IPS DF 6.9 (cell line): ENCODE data around the gene ZNF154.
"Not testable (repeated sequence)": the region's sequence is repeated elsewhere in the genome, so short reads cannot be mapped to it uniquely, and the experiment has no call there.

Source experiments
- DNase-seq: peaks from one replicate; pipeline ENCODE4 v3.0.0-alpha.2; 2013; ENCODE audit warnings: low read depth, low spot score
- H3K27ac ChIP-seq: one replicate; pipeline ENCODE4 v1.5.1; 2013; ENCODE audit warnings: low read length, control low read depth
- H3K27me3 ChIP-seq: 2 replicates; pipeline ENCODE4 v1.6.1; 2013; ENCODE audit warnings: mild to moderate bottlenecking, low read length; ENCODE audit not compliant: control insufficient read depth, insufficient read depth
- H3K36me3 ChIP-seq: 2 replicates; pipeline ENCODE4 v1.6.1; 2013; ENCODE audit warnings: low read length; ENCODE audit not compliant: control insufficient read depth, insufficient read depth
- H3K4me1 ChIP-seq: 2 replicates; pipeline ENCODE4 v1.6.1; 2013; ENCODE audit warnings: low read length; ENCODE audit not compliant: control insufficient read depth, insufficient read depth
- H3K4me3 ChIP-seq: 2 replicates; pipeline ENCODE4 v1.5.1; 2013; ENCODE audit warnings: mild to moderate bottlenecking, low read length
- H3K9me3 ChIP-seq: 2 replicates; pipeline ENCODE4 v1.6.1; 2013; ENCODE audit warnings: low read length, inconsistent platforms; ENCODE audit not compliant: control insufficient read depth, insufficient read depth
- WGBS: extraction: QIAGEN DNeasy Blood & Tissue Kit; methylation state at CpG from one replicate; pipeline ENCODE4 v1.1.7; 2013; ENCODE audit warnings: mixed read lengths, missing lambda C conversion rate; ENCODE audit not compliant: insufficient read length, insufficient coverage; 5-methylcytosine and 5-hydroxymethylcytosine counted together

The ZNF154 gene

DNA sequence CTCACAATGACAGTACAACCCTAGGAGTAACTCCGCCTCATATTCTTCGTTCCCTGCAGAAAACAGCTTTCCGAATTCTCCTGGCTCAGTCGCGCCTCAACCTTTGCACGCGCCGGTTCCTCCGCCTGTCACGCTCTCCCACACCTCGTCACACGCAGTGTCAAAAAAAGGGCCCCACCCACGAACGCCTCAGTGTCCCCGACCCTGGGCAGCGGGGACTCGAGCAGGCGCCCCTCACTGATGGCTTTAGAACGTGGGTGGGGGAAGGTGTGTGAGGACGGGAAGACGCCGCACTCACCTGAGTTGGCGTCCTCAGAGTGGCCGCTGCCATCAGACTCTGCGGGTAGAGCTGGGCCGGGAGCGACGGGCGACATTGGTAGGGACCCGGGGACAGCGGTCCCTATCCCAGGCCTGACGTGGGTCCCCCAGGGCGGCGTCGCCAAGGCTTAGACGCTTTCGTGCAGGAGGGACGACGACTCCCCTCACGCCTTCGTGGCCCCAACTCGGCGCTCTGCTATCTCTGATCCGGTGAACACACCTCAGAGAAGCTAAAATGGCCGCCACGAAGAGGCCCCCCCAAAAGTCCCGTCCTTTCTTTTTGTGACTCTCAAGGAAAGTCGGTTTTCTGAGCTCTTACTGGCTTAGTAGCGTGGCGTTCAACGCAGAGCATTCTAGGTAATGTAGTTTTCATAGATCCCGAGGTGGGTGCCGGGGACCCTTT lies at the start of gene ZNF154:
Gene ZNF154, minus strand, starts transcription at position 564 of the 721 bp plus-strand sequence. Its CDS starts 233 bp downstream, at position 331.
- WGBS, result no CpG with 5 or more reads among the region's 53 CpGs
- Histone ChIP-seq H3K36me3 (no peaks in the 10 kb centered on the region; the same call in 1 of the 2 replicates), H3K27ac (no peak within 1 kb of the TSS), H3K4me3 (peak within 1 kb of the TSS; percentile 66), H3K27me3 (no peaks in the 10 kb centered on the region), H3K4me1 (0 out of 2 replicates have a peak, but pooled peaks cover 1% of the 10 kb centered on the region), H3K9me3 (no peaks in the 10 kb centered on the region)
- DNase-seq, result peak; percentile 73

DNA sequence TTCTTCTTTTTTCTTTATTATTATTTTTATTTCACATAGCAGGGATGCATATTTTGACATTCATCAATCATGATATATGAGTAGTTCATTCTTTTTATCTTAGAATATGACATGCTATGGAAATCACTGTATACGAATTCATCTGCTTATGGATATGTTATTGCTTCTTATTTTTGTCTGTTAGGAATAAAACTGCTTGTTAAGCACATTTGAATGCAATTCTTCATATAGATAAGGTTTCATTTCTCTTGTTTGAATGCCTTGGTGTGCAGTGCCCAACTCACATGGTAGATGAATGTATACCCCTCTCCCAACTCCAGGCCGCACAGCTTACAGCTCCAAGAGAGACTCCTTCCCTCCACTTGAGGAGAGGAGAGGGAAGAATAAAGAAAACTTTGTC lies 48.9 kb upstream of the ZNF154 start:
- WGBS, result no CpG with 5 or more reads among the region's 2 CpGs
- no peak overlapping the region for H3K4me3 ChIP-seq
- H3K27ac ChIP-seq, result no peak overlapping the region
- no peaks in the 10 kb centered on the region for H3K4me1 ChIP-seq
- H3K9me3 ChIP-seq, result no peaks in the 10 kb centered on the region
- no peak for DNase-seq
- H3K36me3 ChIP-seq, result peaks cover 22% of the 10 kb centered on the region
- no peaks in the 10 kb centered on the region for H3K27me3 ChIP-seq

DNA sequence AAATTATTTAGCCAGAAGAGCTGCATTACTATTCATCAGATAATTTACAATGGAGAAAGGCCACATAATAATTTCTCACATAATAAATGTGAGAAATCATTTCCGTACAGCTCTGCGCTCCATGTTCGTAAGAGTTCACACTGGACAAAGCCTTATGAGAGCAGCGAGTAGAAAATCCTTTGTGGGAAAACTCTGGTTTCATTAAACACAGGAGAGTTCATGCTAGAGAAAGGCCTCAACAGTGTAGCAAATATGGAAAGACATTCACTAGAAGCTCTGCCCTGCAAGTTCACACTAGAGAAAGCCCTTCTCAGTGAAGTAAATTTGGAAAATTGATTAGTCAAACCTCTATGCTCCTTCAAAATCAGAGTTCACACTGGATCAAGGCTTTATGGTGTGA lies 46.0 kb upstream of the ZNF154 start:
- DNase-seq, result no peak
- Histone ChIP-seq H3K4me3 (no peak overlapping the region), H3K36me3 (peaks cover 33% of the 10 kb centered on the region), H3K4me1 (no peaks in the 10 kb centered on the region), H3K27me3 (no peaks in the 10 kb centered on the region), H3K27ac (no peak overlapping the region), H3K9me3 (no peaks in the 10 kb centered on the region)
- no CpG with 5 or more reads among the region's 4 CpGs for WGBS

DNA sequence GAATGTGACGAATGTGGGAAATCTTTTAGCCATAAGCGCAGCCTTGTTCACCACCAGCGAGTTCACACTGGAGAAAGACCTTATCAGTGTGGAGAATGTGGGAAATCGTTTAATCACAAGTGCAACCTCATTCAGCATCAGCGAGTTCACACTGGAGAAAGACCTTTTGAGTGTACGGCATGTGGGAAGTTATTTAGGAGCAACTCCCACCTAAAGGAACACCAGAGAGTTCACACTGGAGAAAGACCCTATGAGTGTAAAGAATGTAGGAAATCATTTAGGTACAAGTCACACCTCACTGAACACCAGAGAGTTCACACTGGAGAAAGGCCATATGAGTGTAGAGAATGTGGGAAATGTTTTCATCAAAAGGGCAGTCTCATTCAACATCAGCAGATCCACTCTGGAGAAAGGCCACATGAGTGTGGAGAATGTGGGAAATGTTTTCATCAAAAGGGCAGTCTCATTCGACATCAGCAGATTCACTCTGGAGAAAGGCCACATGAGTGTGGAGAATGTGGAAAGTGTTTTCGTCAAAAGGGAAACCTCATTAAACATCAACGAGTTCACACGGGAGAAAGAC lies 45.2 kb upstream of the ZNF154 start:
- Histone ChIP-seq H3K27me3 (no peaks in the 10 kb centered on the region), H3K9me3 (no peaks in the 10 kb centered on the region), H3K4me1 (no peaks in the 10 kb centered on the region), H3K36me3 (peaks cover 27% of the 10 kb centered on the region; the same call in 1 of the 2 replicates), H3K4me3 (no peak overlapping the region), H3K27ac (no peak overlapping the region)
- DNase-seq, result no peak
- WGBS, result no CpG with 5 or more reads among the region's 10 CpGs

DNA sequence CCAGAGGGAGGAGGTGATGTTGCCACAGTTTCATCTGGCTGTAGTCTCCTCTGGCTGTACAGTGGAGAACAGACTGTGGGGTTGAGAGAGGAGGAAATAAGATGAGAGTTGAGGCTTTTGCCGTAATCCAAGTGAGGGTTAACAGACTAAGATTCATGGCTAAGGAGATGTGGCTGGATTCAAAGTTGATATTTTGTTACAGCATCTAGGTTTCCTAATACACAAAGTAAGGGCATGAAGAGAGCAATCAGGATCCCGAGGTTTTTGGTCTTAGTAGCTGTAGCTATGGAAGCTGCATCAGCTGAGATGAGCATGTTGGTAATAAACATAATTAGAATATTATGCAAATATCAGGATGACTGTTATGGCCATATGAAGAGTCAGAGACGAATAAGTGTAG lies 39.0 kb upstream of the ZNF154 start:
- no CpG with 5 or more reads among the region's 3 CpGs for WGBS
- no peaks in the 10 kb centered on the region for H3K9me3 ChIP-seq
- H3K4me3 ChIP-seq, result no peak overlapping the region
- peaks cover 12% of the 10 kb centered on the region; the same call in 1 of the 2 replicates for H3K36me3 ChIP-seq
- H3K27me3 ChIP-seq, result no peaks in the 10 kb centered on the region
- no peak for DNase-seq
- no peaks in the 10 kb centered on the region for H3K4me1 ChIP-seq
- H3K27ac ChIP-seq, result no peak overlapping the region

DNA sequence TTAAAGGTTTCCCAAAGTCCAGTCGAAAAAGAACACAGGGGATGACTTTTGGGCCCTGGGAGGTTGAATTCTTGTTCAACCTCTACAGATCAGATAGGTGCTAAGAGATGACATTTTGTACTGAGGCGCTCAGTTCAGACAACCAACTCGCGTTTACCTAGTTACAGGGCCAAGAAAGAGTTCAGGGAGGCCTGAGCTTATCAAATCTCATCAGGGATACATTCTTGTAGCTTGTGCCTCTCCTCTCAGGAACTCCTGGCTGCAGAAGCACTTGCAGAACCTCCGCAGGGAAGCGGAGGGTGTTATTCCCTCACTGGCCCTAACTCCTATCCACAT lies 38.4 kb upstream of the ZNF154 start:
- Histone ChIP-seq H3K27me3 (no peaks in the 10 kb centered on the region), H3K4me3 (peak overlapping the region; percentile 99), H3K27ac (no peak overlapping the region), H3K9me3 (no peaks in the 10 kb centered on the region), H3K36me3 (peaks cover 7% of the 10 kb centered on the region; the same call in 1 of the 2 replicates), H3K4me1 (no peaks in the 10 kb centered on the region)
- WGBS, result no CpG with 5 or more reads among the region's 6 CpGs
- DNase-seq, result no peak

DNA sequence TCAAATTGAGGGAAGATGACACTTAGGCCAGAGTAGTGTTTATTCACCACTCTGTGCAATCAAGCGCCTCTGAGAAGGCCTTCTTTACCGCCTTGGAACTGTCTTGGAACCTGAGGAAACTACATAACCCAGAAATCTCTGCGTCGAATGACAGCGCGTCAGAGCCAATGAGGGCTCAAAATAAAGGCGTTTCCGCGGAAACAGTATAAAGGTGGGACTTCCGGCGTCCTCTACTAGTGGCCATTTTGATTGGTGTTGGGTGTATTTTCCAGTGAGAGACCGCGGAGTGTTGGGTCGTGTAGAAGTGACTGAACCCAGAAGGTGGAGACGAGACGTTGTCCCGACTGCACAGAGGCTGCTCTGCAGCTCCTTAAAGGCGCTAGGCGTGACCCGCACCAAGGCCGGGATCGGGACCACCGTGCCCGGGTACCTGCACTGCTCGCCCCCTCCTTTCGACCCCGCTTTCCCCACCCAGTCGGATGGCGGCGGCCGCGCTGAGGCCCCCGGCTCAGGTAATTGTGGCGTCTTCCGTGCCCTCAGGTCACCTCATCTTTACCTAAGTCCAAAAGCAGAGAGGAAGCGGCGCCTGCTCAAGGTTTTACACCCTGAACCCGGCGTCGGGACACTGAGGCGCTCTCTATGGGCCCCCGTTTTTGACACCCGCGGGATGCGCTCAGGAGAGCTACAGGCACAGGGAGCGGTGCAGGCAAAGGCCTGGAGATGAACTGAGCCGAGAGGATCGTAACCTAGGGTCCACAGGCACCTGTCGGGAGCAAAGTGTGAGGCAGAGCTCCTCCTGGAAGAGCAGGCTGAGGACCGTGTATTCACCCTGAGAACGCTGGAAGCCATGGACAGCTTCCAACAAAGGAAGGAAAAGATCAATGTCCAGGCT lies 37.8 kb upstream of the ZNF154 start, which contains the start of gene ZNF776:
Gene ZNF776, plus strand, starts transcription at position 236 of the 892 bp plus-strand sequence. Its CDS starts 244 bp downstream, at position 480.
- H3K4me3 ChIP-seq, result peak within 1 kb of the TSS; percentile 99
- no peaks in the 10 kb centered on the region for H3K27me3 ChIP-seq
- WGBS, result no CpG with 5 or more reads among the region's 51 CpGs
- peak; percentile 85 for DNase-seq
- H3K4me1 ChIP-seq, result no peaks in the 10 kb centered on the region
- no peaks in the 10 kb centered on the region for H3K9me3 ChIP-seq
- H3K27ac ChIP-seq, result no peak within 1 kb of the TSS
- H3K36me3 ChIP-seq, result peaks cover 4% of the 10 kb centered on the region; the same call in 1 of the 2 replicates

DNA sequence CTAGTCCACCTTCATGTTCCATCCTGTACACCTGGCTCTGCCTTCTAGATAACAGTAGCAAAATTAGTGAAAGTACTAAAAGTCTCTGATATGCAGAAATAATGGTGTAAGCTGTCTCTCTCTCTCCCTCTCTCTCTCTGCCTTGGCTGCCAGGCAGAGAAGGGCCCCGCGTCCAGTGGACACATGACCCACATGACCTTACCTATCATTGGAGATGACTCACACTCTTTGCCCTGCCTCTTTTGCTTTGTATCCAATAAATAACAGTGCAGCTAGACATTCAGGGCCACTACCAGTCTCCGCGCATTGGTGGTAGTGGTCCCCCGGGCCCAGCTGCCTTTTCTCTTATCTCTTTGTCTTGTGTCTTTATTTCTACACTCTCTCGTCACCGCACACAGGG lies 29.8 kb upstream of the ZNF154 start:
- H3K36me3 ChIP-seq, H3K4me1 ChIP-seq, H3K27me3 ChIP-seq, H3K9me3 ChIP-seq, H3K4me3 ChIP-seq, DNase-seq, H3K27ac ChIP-seq: not testable (repeated sequence)
- WGBS, result no CpG with 5 or more reads among the region's 7 CpGs

DNA sequence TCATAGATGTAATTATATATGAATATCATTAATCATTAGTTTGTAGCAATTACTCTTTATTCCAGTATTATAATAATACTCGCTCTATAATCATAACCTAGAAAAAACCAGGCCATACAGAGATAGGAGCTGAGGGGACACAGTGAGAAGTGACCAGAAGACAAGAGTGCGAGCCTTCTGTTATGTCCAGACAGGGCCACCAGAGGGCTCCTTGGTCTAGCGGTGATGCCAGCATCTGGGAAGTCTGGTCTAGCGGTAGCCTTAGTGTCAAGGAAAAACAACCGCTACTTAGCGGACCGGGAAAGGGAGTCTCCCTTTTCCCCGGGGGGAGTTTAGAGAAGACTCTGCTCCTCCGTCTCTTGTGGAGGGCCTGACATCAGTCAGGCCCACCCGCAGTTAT lies 29.3 kb upstream of the ZNF154 start:
- H3K4me3 ChIP-seq, H3K27ac ChIP-seq, DNase-seq, H3K4me1 ChIP-seq, H3K9me3 ChIP-seq, H3K36me3 ChIP-seq, H3K27me3 ChIP-seq: not testable (repeated sequence)
- no CpG with 5 or more reads among the region's 10 CpGs for WGBS

DNA sequence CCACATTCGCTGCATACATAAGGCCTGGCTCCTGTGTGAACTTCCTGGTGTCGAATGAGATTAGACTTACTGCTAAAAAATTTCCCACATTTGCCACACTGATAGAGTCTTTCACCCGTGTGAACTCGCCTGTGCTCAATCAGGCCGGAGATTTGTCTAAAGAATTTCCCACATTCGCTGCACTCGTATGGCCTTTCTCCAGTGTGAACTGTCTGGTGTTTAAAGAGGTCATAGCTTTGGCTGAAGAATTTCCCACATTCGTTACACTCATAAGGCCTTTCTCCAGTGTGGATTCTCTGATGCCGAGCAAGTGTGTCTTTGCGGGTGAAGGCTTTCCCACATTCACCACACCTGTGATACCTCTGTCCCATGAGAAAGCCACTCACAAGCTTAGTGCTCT lies 11.9 kb upstream of the ZNF154 start:
- no CpG with 5 or more reads among the region's 10 CpGs for WGBS
- Histone ChIP-seq H3K27ac (no peak overlapping the region), H3K9me3 (no peaks in the 10 kb centered on the region), H3K4me1 (peaks cover 2% of the 10 kb centered on the region; the same call in 1 of the 2 replicates), H3K36me3 (peaks cover 13% of the 10 kb centered on the region; the same call in 1 of the 2 replicates), H3K4me3 (no peak overlapping the region), H3K27me3 (no peaks in the 10 kb centered on the region)
- no peak for DNase-seq
